CD1c-positive myeloid dendritic cell (primary cell): ENCODE data around the gene SELENON.
A peak's percentile ranks its signal among the peaks of the same experiment; 100 is the strongest.

Experiments used
- DNase-seq: peaks from one replicate; pipeline ENCODE4 v3.0.0-alpha.2; 2016; ENCODE audit errors: extremely low spot score

Gene SELENON

DNA sequence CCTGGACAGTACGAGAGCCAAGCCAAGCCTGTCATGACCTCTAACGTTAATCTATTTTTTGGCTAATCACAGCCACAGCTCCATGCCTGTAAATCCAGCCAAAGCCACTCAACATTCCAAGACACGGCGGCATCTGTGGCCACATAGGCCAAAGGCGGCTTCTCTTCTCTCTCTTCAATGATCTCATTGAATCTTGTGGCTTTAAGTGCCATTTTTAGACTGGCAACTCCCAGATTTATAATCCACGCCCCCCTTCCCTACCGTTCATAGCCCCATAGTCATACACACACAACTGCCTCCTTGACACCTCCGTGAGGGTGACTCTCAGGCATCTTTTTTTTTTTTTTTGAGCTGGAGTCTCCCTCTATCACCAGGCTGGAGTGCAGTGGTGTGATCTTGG, 5.7 kb upstream of the SELENON start:
- DNase-seq, result no peak

- DNase-seq, result no peak
These were observed 4.8 kb upstream of the SELENON start for GRCh38 chr1:25795211-25795610.

DNA sequence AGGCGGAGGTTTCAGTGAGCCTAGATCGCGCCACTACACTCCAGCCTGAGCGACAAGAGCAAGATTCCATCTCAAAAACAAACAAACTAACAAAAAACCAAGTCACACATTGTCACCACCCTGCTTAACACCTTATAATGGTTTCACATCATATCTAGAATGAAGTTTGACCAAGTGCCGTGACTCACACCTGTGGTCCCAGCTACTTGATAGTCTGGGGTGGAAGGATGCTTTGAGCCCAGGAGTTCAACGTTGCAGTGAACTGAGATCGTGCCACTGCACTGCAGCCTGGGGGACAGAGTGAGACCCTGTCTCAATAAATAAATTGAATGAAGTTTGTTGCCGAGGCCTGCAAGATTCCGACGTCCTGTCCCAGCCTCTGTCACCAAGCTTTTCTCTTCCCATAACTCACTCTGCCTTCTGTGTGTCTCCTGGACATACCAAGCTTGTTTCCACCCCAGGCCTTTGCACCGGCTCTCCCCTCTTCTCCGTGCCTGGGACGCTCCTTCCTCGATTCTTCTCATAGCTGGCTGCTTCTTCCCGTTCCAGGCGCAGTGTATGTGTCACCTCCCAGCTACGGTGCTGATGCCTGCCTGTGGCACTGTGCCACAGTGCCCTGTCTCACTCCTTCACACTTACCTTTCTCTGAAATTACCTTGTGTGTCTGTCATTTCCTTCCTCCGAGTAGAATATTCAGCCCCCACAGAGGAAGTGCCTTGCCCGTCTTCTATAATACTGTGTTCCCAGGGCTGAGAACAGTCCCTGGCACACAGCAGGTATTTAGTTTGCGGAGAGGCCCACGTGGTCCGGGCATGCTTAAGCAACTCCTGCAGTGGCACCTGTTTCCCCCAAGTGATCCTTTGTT, 3.8 kb upstream of the SELENON start:
- no peak for DNase-seq

- peak; percentile 84 for DNase-seq
These were observed 3.1 kb upstream of the SELENON start for GRCh38 chr1:25796811-25797458.

GRCh38 chr1:25797939-25798338, 2.1 kb upstream of the SELENON start:
- DNase-seq, result peak; percentile 33

DNA sequence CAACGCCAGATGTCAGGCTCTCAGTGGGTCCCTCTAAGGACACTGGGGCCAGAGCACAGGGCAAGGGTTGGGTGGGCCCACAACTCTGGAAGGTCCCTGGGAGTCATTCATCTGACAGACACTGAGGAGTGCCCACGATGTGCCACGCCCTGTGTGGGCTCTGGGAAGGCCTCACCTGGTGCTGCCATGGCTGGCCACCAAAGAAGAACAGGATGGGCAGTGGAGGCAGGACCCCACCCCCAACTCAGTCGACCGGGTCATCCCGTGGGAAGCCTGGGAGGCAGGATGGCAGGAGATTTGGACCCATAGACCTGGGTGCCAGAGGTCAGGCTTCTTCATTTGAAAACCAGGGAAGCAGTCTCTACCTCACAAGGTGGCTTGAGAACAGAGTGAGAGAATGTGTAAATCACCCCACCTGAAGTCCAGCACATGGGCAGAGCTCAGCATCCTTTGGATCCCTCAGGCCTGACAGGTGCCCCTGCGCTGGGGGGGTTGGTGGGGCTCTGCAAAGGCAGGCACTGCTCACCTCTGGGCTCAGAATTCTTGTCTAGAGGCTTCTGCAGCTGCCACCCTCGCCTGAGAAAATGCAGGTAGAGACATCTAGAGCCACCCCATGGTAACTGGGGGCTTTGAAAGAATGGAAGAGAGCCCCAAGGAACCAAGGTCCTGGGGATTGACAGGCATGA, 1.2 kb upstream of the SELENON start:
- no peak for DNase-seq

GRCh38 chr1:25799352-25799934, 550 bp upstream of the SELENON start:
- no peak for DNase-seq

DNA sequence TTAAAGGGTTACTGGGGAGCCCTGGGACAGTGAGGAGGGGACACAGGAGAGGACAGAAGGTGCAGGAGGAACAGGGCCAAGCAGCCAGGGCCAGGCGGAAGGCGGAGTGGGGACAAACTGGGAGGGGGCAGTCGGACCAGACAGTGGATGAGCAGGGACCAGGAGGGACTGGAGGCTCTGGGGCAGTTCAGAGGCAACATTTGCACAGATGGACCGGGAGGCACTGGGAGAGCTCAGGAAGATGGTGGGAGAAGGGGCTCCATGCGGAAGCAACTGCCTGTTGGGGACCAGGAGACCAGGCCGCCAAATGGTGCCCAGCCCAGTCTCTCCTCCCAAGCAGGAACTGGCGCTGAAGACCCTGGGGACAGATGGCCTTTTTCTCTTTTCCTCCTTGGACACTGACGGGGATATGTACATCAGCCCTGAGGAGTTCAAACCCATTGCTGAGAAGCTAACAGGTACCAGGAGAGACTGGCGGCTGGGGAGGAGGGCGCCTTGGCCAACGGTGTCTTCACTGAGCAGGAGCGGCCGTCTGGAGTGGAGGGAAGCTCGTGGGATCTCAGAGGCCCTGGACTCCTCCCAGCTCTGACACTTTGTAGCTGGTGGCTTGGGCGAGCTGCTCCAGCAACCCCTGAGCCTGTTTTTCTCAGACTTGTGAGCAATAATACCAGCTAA, 847 bp downstream of the SELENON start:
- no peak for DNase-seq

GRCh38 chr1:25802915-25803314, 2.9 kb downstream of the SELENON start:
- no peak for DNase-seq

GRCh38 chr1:25803368-25803767, 3.4 kb downstream of the SELENON start:
- DNase-seq, result no peak

DNA sequence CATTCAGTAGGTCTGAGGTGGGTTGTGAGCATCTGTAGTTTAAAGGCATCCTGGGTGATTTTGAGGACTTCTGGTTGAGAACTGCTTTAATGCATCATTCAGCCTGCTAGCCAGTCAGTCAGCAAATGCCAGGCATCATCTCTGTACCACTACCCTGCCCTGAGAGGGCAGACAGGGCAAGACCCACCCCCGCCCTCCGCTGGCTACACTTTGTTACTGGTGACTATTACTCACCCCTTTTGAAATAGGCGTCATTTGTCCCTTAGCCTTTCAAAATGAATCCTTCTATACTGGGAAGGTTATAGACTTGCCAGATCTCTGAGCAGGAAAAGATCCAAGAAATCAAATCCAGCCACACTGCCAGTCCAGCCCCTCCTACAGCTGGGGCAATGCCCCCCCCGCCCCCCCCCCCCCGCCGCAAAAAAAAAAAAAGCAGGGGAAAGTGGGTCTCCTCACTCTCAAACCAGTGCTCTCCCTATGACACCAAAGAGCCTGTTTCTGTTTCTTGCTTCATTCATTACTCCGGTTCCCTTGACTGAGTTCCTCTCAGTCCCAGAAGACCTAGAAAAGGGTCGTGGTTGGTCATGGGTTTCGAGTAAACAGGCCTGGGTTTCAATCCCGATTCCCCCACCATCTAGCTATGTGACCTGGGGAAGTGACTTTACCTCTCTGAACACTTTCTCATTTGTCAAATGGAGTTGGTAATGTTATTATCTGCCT, 4.4 kb downstream of the SELENON start:
- DNase-seq, result peak; percentile 67

GRCh38 chr1:25804964-25805862, 5.2 kb downstream of the SELENON start:
- DNase-seq, result no peak

GRCh38 chr1:25805863-25806225, 5.9 kb downstream of the SELENON start:
- peak; percentile 11 for DNase-seq

- peak; percentile 21 for DNase-seq
These were observed 6.4 kb downstream of the SELENON start for GRCh38 chr1:25806418-25806817.

- DNase-seq, result no peak
These were observed 7.7 kb downstream of the SELENON start for GRCh38 chr1:25807480-25808390.

DNA sequence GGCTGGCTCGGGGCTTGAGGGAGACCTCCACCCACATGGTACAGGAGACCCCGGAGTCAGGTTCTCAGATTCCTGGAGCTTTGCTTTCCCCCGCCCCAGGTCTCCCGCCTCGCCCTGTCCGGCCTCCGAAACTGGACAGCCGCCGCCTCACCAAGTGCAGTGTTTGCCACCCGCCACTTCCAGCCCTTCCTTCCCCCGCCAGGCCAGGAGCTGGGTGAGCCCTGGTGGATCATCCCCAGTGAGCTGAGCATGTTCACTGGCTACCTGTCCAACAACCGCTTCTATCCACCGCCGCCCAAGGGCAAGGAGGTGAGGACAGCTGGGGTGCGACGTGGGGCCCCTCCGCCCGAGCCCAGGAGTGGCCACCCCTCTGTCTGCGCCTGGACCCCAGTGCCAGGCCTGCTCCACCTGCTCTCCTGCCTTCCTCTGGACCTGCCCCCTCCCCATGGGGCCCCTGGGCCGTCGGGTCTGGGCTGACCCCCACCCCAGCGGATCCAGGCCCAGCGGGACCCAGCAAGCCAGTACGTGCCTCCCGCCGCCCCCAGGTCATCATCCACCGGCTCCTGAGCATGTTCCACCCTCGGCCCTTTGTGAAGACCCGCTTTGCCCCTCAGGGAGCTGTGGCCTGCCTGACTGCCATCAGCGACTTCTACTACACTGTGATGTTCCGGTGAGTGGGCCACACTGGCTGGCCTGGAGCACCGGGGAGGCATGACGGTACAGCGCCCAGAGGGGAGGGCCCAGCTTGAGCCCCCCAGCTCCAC, 8.7 kb downstream of the SELENON start:
- no peak for DNase-seq

DNA sequence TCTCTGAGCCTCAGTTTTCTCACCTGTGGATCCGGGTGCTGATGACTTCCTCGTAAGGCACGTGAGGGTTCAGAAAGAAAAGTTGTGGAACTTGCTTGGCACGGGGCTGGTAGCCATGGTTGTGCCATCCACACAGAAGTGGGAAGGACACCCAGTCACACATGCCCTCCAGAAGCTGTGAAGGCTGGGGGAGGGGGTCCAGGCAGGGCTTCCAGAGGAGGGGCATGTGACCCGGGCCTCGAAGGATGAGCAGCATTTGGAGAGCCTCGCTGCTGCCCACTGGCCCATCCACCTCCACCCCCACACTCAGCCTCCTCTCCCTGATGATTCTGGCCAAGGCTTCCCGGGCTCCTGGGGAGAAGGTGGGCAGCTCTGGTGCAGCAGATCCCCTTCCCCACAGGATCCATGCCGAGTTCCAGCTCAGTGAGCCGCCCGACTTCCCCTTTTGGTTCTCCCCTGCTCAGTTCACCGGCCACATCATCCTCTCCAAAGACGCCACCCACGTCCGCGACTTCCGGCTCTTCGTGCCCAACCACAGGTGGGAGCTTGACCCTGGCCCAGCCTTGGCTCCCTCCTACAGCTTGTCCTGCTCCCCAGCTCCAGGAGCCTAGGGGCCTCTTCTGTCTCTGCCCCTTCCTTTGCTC, 9.4 kb downstream of the SELENON start:
- peak; percentile 77 for DNase-seq

- DNase-seq, result no peak
These were observed 9.9 kb downstream of the SELENON start for GRCh38 chr1:25809929-25810328.
